ENCODE results near the gene IL4I1.

GRCh38 chr19:49855277-49855675 lies 41.4 kb downstream of the IL4I1 start:
- TF ChIP-seq SMC3 (IDR thresholded peaks at IDR 0.05; ENCODE audit: low read depth, low read length) (no peak), REST (IDR thresholded peaks at IDR 0.05; ENCODE audit: low read depth, low read length) (no peak), RFX5 (IDR thresholded peaks at IDR 0.05; ENCODE audit: low read length) (no peak), EZH2phosphoT487 (IDR thresholded peaks at IDR 0.05; ENCODE audit: borderline replicate concordance, low read depth) (no peak), TAF1 (IDR thresholded peaks at IDR 0.05; ENCODE audit: borderline replicate concordance, low read depth, low read length) (no peak)
- TF ChIP-seq, protein P1, sequence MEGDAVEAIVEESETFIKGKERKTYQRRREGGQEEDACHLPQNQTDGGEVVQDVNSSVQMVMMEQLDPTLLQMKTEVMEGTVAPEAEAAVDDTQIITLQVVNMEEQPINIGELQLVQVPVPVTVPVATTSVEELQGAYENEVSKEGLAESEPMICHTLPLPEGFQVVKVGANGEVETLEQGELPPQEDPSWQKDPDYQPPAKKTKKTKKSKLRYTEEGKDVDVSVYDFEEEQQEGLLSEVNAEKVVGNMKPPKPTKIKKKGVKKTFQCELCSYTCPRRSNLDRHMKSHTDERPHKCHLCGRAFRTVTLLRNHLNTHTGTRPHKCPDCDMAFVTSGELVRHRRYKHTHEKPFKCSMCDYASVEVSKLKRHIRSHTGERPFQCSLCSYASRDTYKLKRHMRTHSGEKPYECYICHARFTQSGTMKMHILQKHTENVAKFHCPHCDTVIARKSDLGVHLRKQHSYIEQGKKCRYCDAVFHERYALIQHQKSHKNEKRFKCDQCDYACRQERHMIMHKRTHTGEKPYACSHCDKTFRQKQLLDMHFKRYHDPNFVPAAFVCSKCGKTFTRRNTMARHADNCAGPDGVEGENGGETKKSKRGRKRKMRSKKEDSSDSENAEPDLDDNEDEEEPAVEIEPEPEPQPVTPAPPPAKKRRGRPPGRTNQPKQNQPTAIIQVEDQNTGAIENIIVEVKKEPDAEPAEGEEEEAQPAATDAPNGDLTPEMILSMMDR (IDR thresholded peaks at IDR 0.05): no peak
